HG03460 (cell line): Measurements from ENCODE around the gene PAM16.

Experiments
- ATAC-seq: cut with Tn5 transposase; IDR thresholded peaks from one replicate; pipeline ENCODE4 v1.9.1; 2021; ENCODE audit not compliant: unreplicated experiment

The PAM16 gene

GRCh38 chr16:4306470-4307214, 44.5 kb downstream of the PAM16 start:
- no peak for ATAC-seq

DNA sequence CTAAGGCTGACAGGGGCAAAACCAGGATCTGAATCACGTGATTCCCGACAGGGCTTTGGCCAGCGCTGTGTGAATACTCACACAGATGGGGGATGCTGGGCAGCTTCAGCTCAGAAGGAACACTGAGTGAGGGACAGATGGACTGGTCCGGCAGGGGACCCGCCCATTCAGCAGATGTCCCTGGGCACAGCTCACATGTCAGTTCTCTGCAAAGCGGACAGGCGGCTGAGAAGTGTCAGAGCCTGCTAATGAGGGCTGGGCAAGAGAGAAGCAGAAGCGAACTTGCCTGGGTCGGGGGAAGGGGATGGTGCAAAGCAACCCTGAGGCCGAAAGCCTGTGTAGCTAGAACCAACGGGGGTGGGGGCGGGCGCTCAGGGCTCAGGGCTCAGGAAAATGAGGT, 47.1 kb downstream of the PAM16 start:
- no peak for ATAC-seq

- ATAC-seq, result no peak
Measured at GRCh38 chr16:4301968-4302367, 49.2 kb downstream of the PAM16 start.

DNA sequence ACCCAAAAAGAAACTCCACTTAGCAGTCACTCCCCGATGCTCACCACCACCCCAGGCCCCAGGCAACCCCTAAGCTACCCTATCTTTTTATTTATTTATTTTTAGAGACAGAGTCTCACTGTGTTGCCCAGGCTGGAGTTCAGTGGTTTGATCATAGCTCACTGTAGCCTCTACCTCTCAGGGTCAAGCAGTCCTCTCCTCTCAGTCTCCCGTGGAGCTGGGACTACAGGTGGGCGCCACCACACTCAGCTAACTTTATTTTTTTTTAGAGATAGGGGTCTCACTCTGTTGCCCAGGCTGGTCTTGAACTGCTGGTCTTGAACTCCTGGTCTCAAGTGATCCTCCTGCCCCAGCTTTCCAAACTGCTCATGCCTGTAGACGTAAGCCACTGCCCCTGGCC, 49.9 kb downstream of the PAM16 start:
- no peak for ATAC-seq

DNA sequence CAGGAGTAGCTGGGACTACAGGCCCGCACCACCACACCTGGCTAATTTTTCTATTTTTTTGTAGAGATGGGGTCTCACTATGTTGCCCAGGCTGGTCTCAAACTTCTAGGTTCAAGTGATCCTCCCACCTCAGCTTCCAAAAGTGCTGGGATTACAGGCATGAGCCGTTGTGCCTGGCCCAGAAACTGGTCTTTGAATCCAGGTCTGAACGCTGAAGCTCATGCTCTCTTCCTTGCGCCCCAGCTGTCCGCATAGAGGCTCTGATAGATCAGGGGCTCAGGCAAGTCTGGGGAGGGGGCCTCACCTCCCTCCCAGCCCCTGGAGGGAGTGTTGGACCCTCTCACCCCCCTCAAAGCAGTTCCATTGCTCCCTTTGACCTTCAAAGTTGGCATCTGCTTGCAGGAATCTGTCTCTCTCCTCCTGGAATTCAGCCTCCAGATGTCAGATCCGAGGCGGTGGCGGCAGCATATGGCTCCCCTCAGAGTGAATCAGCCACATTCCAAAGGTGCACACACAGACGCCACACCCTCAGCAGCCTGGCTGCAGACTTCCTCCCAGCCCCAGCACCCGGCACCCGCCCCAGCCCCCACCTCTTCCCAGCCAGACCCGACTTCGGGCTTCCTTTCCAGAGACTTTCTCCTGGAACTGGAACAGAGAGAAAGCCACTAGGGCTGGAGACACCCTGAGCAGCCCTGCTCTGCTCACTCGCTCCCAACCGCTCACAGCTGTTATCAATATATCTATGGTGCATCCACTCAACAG, 52.2 kb downstream of the PAM16 start:
- no peak for ATAC-seq

- ATAC-seq, result no peak
Measured at GRCh38 chr16:4297480-4297879, 53.6 kb downstream of the PAM16 start.

GRCh38 chr16:4295581-4295980, 55.5 kb downstream of the PAM16 start:
- ATAC-seq, result no peak

DNA sequence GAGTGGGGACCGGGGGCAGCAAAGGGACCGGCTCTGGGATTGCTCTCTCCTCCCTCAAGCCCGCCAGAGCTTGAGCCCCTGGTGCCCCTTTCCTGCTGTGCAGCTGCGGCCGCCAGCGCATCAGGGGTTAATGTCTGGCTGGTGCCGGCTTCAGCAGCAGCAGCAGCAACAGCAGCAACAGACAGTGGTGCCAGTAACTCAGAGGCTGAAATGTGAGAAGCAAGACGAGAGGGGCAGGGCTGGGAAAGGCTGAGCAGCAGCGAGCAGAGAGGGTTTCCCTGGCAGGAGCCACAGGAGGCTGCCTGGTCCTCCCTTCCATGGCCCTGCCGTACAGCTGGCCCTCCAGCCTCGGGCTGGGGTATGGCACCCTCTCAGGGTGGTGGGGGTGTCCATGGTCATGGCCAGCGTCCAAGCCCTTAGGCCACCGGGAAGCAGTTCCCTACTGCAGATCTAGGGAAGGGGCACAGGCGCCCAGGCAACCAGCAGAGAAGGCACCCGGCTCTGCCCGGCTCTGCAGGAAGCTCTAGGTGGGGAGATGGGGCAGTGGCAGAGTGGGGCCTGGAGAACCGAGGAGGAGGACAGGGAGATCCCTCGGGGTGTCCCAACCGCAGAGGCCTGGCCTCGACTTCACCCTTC, 57.2 kb downstream of the PAM16 start:
- ATAC-seq, result no peak

DNA sequence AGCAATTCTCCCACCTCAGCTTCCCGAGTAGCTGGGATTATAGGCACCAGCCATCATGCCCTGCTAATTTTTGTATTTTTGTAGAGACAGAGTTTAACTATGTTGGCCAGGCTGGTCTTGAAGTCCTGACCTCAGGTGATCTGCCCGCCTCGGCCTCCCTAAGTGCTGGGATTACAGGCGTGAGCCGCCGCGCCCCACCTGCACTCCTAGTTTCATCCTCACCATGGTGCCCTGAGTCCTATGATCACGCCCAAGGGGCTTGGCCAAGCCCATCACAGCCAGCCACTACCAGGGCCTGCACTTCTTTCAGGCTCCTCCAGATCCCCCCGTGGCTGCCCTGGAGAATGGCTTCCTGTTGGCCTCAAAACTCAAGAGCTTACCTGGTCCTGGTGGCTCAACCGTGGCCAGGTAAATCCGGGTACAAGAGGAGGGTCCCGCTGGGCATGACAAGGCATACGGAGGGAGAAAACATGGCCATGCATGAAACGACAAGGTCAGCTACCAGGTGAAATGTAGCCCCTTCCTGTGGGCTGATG, 57.9 kb downstream of the PAM16 start:
- no peak for ATAC-seq

- ATAC-seq, result no peak
Measured at GRCh38 chr16:4291699-4292098, 59.4 kb downstream of the PAM16 start.
